ENCODE data around the gene CYB5RL.

- no peak for TF ChIP-seq POLR2A (IDR thresholded peaks at IDR 0.05)
- no peak for TF ChIP-seq CTCF (IDR thresholded peaks at IDR 0.05)
Observed at GRCh38 chr1:54153535-54154439, 46.0 kb downstream of the CYB5RL start.

Data from upper lobe of left lung (tissue), 4 donors.